Testis (tissue), 3 donors: Measurements from ENCODE around the gene ZNRF4. TPM values are rescaled to one million over a fixed set of nuclear protein-coding genes. Genes with fewer than 3 reads are reported as not detected.

ENCODE experiments used
- DNase-seq: peaks from one replicate; pipeline ENCODE4 v3.0.0-alpha.2; 2019
- H3K27ac ChIP-seq, 2 donors: fragments of 200-600 bp; sonication (generic); one replicate each; pipeline ENCODE4 v1.5.1; 2019
- H3K27me3 ChIP-seq: fragments of 200-600 bp; sonication (generic); one replicate; pipeline ENCODE4 v1.5.1; 2019
- H3K36me3 ChIP-seq: fragments of 200-600 bp; sonication (generic); one replicate; pipeline ENCODE4 v1.5.1; 2017; ENCODE audit warnings: low read depth; ENCODE audit errors: missing control alignments
- H3K4me1 ChIP-seq: fragments of 200-600 bp; sonication (generic); one replicate; pipeline ENCODE4 v1.5.1; 2019
- H3K4me3 ChIP-seq, 2 donors: fragments of 200-600 bp; sonication (generic); one replicate each; pipeline ENCODE4 v1.5.1; 2017 to 2019
- H3K9me3 ChIP-seq: fragments of 200-600 bp; sonication (generic); one replicate; pipeline ENCODE4 v1.5.1; 2017
- CTCF ChIP-seq, 3 experiments: fragments of 450-650 bp in 2 of 3; fragments of 200-600 bp in 1 of 3; sonication (generic) in 1 of 3; IDR thresholded peaks; one replicate each; pipeline ENCODE4 v1.5.1; 2016 to 2019; ENCODE audit warnings: antibody characterized with exemption in 3 of 3, mild to moderate bottlenecking in 2 of 3, moderate library complexity in 1 of 3
- POLR2A ChIP-seq: fragments of 450-650 bp; IDR thresholded peaks from one replicate; pipeline ENCODE4 v1.6.1; 2017; ENCODE audit warnings: antibody characterized with exemption, mild to moderate bottlenecking, moderate library complexity
- WGBS, 2 donors: methylation state at CpG; one replicate each; pipeline ENCODE4 v1.1.5; 2018; 5-methylcytosine and 5-hydroxymethylcytosine counted together
- intact Hi-C: fragments of 100-400 bp; cut with DNase I; formaldehyde crosslinking; loops from one replicate; pipeline ENCODE4 v1.15.1; 2023; ENCODE audit warnings: low total_unique reads
- polyA plus RNA-seq: library from polyadenylated mRNA; stranded (reverse); fragments of 350-450 nt; fragmentation: Illumina TruSeq; extraction: RNeasy Lipid Tissue Mini Kit (QIAGEN cat#74804); gene quantifications from one replicate; pipeline ENCODE4 v1.2.3, GENCODE V29; 2014; ENCODE audit warnings: low read depth, low replicate concordance; ENCODE audit not compliant: insufficient read depth
- total RNA-seq, 2 donors: library from RNA; depleted of rRNA; stranded (reverse); fragments of >200 nt; gene quantifications; one replicate each; pipeline ENCODE4 v1.2.3, GENCODE V29; 2016

ZNRF4 gene
- total and polyA plus RNA-seq, 3 donors from 2014 or later = 74.1 to 147 (median 137) TPM

GRCh38 chr19:5456130-5456840 is 1.1 kb downstream of the ZNRF4 start:
- no peaks in the 10 kb centered on the region for H3K36me3 ChIP-seq
- no peak overlapping the region for H3K27ac ChIP-seq
- H3K9me3 ChIP-seq = no peaks in the 10 kb centered on the region
- intact Hi-C loops = no loop called here
- DNase-seq = no peak
- TF ChIP-seq POLR2A = no peak
- no peak for TF ChIP-seq CTCF (IDR thresholded peaks at IDR 0.05)
- no peaks in the 10 kb centered on the region for H3K4me1 ChIP-seq
- no peak overlapping the region for H3K4me3 ChIP-seq
- H3K27me3 ChIP-seq = no peaks in the 10 kb centered on the region
- 86 to 89% methylated on average over 28 to 35 of the region's 35 CpGs for WGBS, 2 donors

GRCh38 chr19:5456841-5457200 is 1.6 kb downstream of the ZNRF4 start:
- no peak for TF ChIP-seq CTCF (IDR thresholded peaks at IDR 0.05)
- no peak for TF ChIP-seq POLR2A
- H3K4me1 ChIP-seq = no peaks in the 10 kb centered on the region
- H3K36me3 ChIP-seq = no peaks in the 10 kb centered on the region
- H3K4me3 ChIP-seq = no peak overlapping the region
- no peak overlapping the region for H3K27ac ChIP-seq
- 84 to 89% methylated on average over 16 of the region's 16 CpGs for WGBS, 2 donors
- H3K9me3 ChIP-seq = no peaks in the 10 kb centered on the region
- no peak for DNase-seq
- intact Hi-C loops = no loop called here
- no peaks in the 10 kb centered on the region for H3K27me3 ChIP-seq

- no peak for DNase-seq
- intact Hi-C loops = no loop called here
- no peaks in the 10 kb centered on the region for H3K4me1 ChIP-seq
- TF ChIP-seq CTCF (IDR thresholded peaks at IDR 0.05) (no peak), POLR2A (no peak)
- 57 to 58% methylated on average over 9 of the region's 9 CpGs for WGBS, 2 donors
- no peak overlapping the region for H3K27ac ChIP-seq
- H3K4me3 ChIP-seq = no peak overlapping the region
- no peaks in the 10 kb centered on the region for H3K27me3 ChIP-seq
- H3K36me3 ChIP-seq = no peaks in the 10 kb centered on the region
- H3K9me3 ChIP-seq = no peaks in the 10 kb centered on the region
Measured at GRCh38 chr19:5457709-5458108, 2.5 kb downstream of the ZNRF4 start.

- TF ChIP-seq POLR2A = no peak
- TF ChIP-seq CTCF (IDR thresholded peaks at IDR 0.05) = no peak
- H3K9me3 ChIP-seq = no peaks in the 10 kb centered on the region
- WGBS, 2 donors = 87 to 90% methylated on average over 7 of the region's 7 CpGs
- intact Hi-C loops = no loop called here
- H3K27ac ChIP-seq = no peak overlapping the region
- H3K27me3 ChIP-seq = no peaks in the 10 kb centered on the region
- H3K36me3 ChIP-seq = no peaks in the 10 kb centered on the region
- H3K4me3 ChIP-seq = no peak overlapping the region
- no peak for DNase-seq
- no peaks in the 10 kb centered on the region for H3K4me1 ChIP-seq
Measured at GRCh38 chr19:5458420-5458819, 3.2 kb downstream of the ZNRF4 start.

GRCh38 chr19:5459360-5459759 is 4.1 kb downstream of the ZNRF4 start:
- no peak for DNase-seq
- intact Hi-C loops = no loop called here
- Histone ChIP-seq H3K36me3 (no peaks in the 10 kb centered on the region), H3K27ac (no peak overlapping the region), H3K4me1 (no peaks in the 10 kb centered on the region), H3K9me3 (no peaks in the 10 kb centered on the region), H3K4me3 (no peak overlapping the region), H3K27me3 (no peaks in the 10 kb centered on the region)
- no peak for TF ChIP-seq CTCF (IDR thresholded peaks at IDR 0.05)
- no peak for TF ChIP-seq POLR2A
- 52 to 60% methylated on average over 6 of the region's 6 CpGs for WGBS, 2 donors
